Measurements from ENCODE around the gene BCL7A.

- TF ChIP-seq CTCF (IDR thresholded peaks at IDR 0.05), result no peak
- no peak for TF ChIP-seq POLR2A (IDR thresholded peaks at IDR 0.05)
- no peak for TF ChIP-seq POLR2AphosphoS5 (IDR thresholded peaks at IDR 0.05; ENCODE audit: insufficient read depth in 1 of 2, low read depth in 1 of 2)
These were observed 40.8 kb upstream of the BCL7A start for GRCh38 chr12:121980892-121981272.
